Activated CD8-positive, alpha-beta T cell treated with anti-CD3 and anti-CD28 coated beads, Interleukin-2, amount 10 ng/mL, durations not matched to agents 7 days and 5 days (primary cell): ENCODE data around the gene CTF1. TPM values are rescaled to one million over a fixed set of nuclear protein-coding genes. Genes with fewer than 3 reads are reported as not detected.

Experiments used
- ATAC-seq: fragments of 150-1000 bp; cut with Tn5 transposase; one replicate; pipeline ENCODE4 v1.10.0; 2021; ENCODE audit warnings: moderate library complexity
- CTCF ChIA-PET: fragments of 350-600 bp; sonication (Branson Sonifier 250); formaldehyde crosslinking; loops from one replicate; lab custom pipeline; 2021; ENCODE audit warnings: antibody characterized with exemption; lab: Charles Lee
- POLR2A ChIA-PET: fragments of 350-600 bp; sonication (Branson Sonifier 250); formaldehyde crosslinking; loops from one replicate; lab custom pipeline; 2021; ENCODE audit warnings: antibody characterized with exemption; lab: Charles Lee
- DNase-seq: peaks from one replicate; pipeline ENCODE4 v3.0.0-alpha.2; 2020
- H3K27ac Mint-ChIP-seq: one replicate; pipeline ENCODE4 v1.8.0; 2021; ENCODE audit warnings: mild to moderate bottlenecking, mixed read lengths
- H3K27me3 Mint-ChIP-seq: one replicate; pipeline ENCODE4 v1.8.0; 2021; ENCODE audit warnings: low read depth, mixed read lengths
- H3K36me3 Mint-ChIP-seq: one replicate; pipeline ENCODE4 v1.8.0; 2021; ENCODE audit warnings: low read depth, mixed read lengths
- H3K4me1 Mint-ChIP-seq: one replicate; pipeline ENCODE4 v1.8.0; 2021; ENCODE audit warnings: low read depth, mixed read lengths
- H3K4me3 Mint-ChIP-seq: one replicate; pipeline ENCODE4 v1.8.0; 2021; ENCODE audit warnings: mild to moderate bottlenecking, mixed read lengths
- H3K9me3 Mint-ChIP-seq: one replicate; pipeline ENCODE4 v1.8.0; 2022; ENCODE audit warnings: mixed read lengths; ENCODE audit not compliant: insufficient read depth
- microRNA-seq: library from miRNA; unstranded; fragments of <30 nt; microRNA quantifications from one replicate; pipeline ENCODE4 v1.2.0, GENCODE V29; 2022
- total RNA-seq, 2 experiments: library from RNA; stranded (reverse); gene quantifications; one replicate each; pipeline ENCODE4 v1.2.3, GENCODE V29; 2021

Gene CTF1
- total RNA-seq, 2 experiments from 2014 or later: 0.23 to 0.34 TPM

GRCh38 chr16:30948667-30949649, 52.5 kb downstream of the CTF1 start, which contains the start of gene ORAI3:
TSS of gene ORAI3 (plus strand) at chr16:30949068. CDS start at chr16:30949290, 222 bp downstream.
- DNase-seq (peak; percentile 61), ATAC-seq (peak; percentile 66)
- H3K27me3 Mint-ChIP-seq: no peaks in the 10 kb centered on the region
- peak within 1 kb of the TSS; percentile 82 for H3K27ac Mint-ChIP-seq
- ChIA-PET CTCF (interaction anchor here (1.0 to 7.1 kb wide), 7 partner anchors 8 to 193 kb away, joined by 3 to 95 read pairs (median 8); partner anchors contain the start of genes KAT8 and SETD1A), POLR2A (interaction anchor here (0.9 to 1.4 kb wide), 4 partner anchors 8 to 125 kb away, joined by 3 to 5 read pairs (median 4); partner anchors contain the start of genes SETD1A, ZNF646 and ZNF668)
- H3K36me3 Mint-ChIP-seq: peaks cover 21% of the 10 kb centered on the region
- peak within 1 kb of the TSS; percentile 96 for H3K4me3 Mint-ChIP-seq
- no peaks in the 10 kb centered on the region for H3K9me3 Mint-ChIP-seq
- H3K4me1 Mint-ChIP-seq: peaks cover 31% of the 10 kb centered on the region

GRCh38 chr16:30949650-30950515, 53.5 kb downstream of the CTF1 start:
- Mint-ChIP-seq H3K9me3 (no peaks in the 10 kb centered on the region), H3K4me1 (peaks cover 28% of the 10 kb centered on the region), H3K4me3 (peak overlapping the region; percentile 96), H3K27ac (peak overlapping the region; percentile 82), H3K36me3 (peaks cover 13% of the 10 kb centered on the region), H3K27me3 (no peaks in the 10 kb centered on the region)
- ATAC-seq (peak; percentile 69), DNase-seq (peak; percentile 75)
- POLR2A ChIA-PET: interaction anchor here (0.6 to 1.4 kb wide), 7 partner anchors 7 to 231 kb away, joined by 3 to 5 read pairs (median 3); partner anchors contain the start of genes FUS, HSD3B7, SETD1A and ZNF646
- CTCF ChIA-PET: interaction anchor here (1.0 to 7.1 kb wide), 10 partner anchors 8 to 192 kb away, joined by 3 to 95 read pairs (median 4); partner anchors contain the start of genes BCKDK, KAT8 and SETD1A

GRCh38 chr16:30950516-30951065, 54.2 kb downstream of the CTF1 start:
- CTCF ChIA-PET: interaction anchor here (0.7 to 7.1 kb wide), 9 partner anchors 10 to 192 kb away, joined by 3 to 95 read pairs (median 5); partner anchors contain the start of genes BCKDK and KAT8
- H3K9me3 Mint-ChIP-seq: no peaks in the 10 kb centered on the region
- H3K27me3 Mint-ChIP-seq: no peaks in the 10 kb centered on the region
- no peak for ATAC-seq
- peaks cover 28% of the 10 kb centered on the region for H3K4me1 Mint-ChIP-seq
- peak overlapping the region; percentile 82 for H3K27ac Mint-ChIP-seq
- H3K36me3 Mint-ChIP-seq: peaks cover 13% of the 10 kb centered on the region
- POLR2A ChIA-PET: interaction anchor here (0.6 to 1.4 kb wide), 5 partner anchors 15 to 230 kb away, joined by 3 to 5 read pairs (median 3); partner anchors contain the start of genes FUS, HSD3B7, ZNF646 and ZNF668
- DNase-seq: no peak
- H3K4me3 Mint-ChIP-seq: peak overlapping the region; percentile 96

- DNase-seq: no peak
Measured at GRCh38 chr16:30951193-30951592, 54.8 kb downstream of the CTF1 start.

GRCh38 chr16:30951750-30952149, 55.3 kb downstream of the CTF1 start:
- Mint-ChIP-seq H3K9me3 (no peaks in the 10 kb centered on the region), H3K4me3 (no peak overlapping the region), H3K4me1 (peaks cover 34% of the 10 kb centered on the region), H3K27ac (no peak overlapping the region), H3K27me3 (no peaks in the 10 kb centered on the region), H3K36me3 (peaks cover 8% of the 10 kb centered on the region)
- DNase-seq: no peak
- no peak for ATAC-seq
- CTCF ChIA-PET: interaction anchor here (1.3 to 7.1 kb wide), 2 partner anchors 11 to 156 kb away, joined by 4 to 95 read pairs; partner anchors contain the start of gene BCKDK
- POLR2A ChIA-PET: no interaction called here

More at GRCh38 chr16:30951193-30951592, 54.8 kb downstream of the CTF1 start:
- POLR2A ChIA-PET: interaction anchor here (0.8 to 1.0 kb wide), 2 partner anchors 34 to 229 kb away, joined by 3 read pairs; partner anchors contain the start of genes FUS and HSD3B7
- Mint-ChIP-seq H3K36me3 (peaks cover 11% of the 10 kb centered on the region), H3K9me3 (no peaks in the 10 kb centered on the region), H3K4me1 (peaks cover 31% of the 10 kb centered on the region), H3K4me3 (peak overlapping the region; percentile 28), H3K27ac (peak overlapping the region; percentile 49), H3K27me3 (no peaks in the 10 kb centered on the region)
- ATAC-seq: no peak
- CTCF ChIA-PET: interaction anchor here (0.7 to 7.1 kb wide), 5 partner anchors 10 to 191 kb away, joined by 3 to 95 read pairs (median 4); partner anchors contain the start of gene BCKDK

- Mint-ChIP-seq H3K27ac (no peak overlapping the region), H3K4me3 (no peak overlapping the region), H3K27me3 (no peaks in the 10 kb centered on the region), H3K4me1 (peaks cover 37% of the 10 kb centered on the region), H3K36me3 (peaks cover 11% of the 10 kb centered on the region), H3K9me3 (no peaks in the 10 kb centered on the region)
- ATAC-seq (no peak), DNase-seq (no peak)
- ChIA-PET CTCF (interaction anchor here (0.8 to 7.1 kb wide), 10 partner anchors 12 to 189 kb away, joined by 3 to 95 read pairs (median 4); partner anchors contain the start of genes HSD3B7, KAT8, ZNF646 and ZNF668), POLR2A (interaction anchor here (0.8 to 1.7 kb wide), 3 partner anchors 121 to 227 kb away, joined by 3 to 5 read pairs (median 4); partner anchors contain the start of genes FUS, ZNF646 and ZNF668)
Measured at GRCh38 chr16:30953111-30953510, 56.7 kb downstream of the CTF1 start.

Small RNAs within 50 kb of the gene (microRNA-seq; reads per million reads assigned to microRNA genes)
- gene MIR4519: not detected
- not detected for gene MIR762

Other genes with a start within 250 kb of the CTF1 start
- gene PRR14, start 245.7 kb upstream of the CTF1 start, total RNA-seq: 10 to 100 TPM; 87.6 to 91.4 TPM
- 100 to 1,000 TPM in 1 of 2 experiments, 10 to 100 TPM in 1; 85.2 to 100 TPM for gene FBRS, start 238.2 kb upstream of the CTF1 start, total RNA-seq
- gene SRCAP, start 197.4 kb upstream of the CTF1 start, total RNA-seq: 10 to 100 TPM; 75.2 to 76.0 TPM
- 10 to 100 TPM; 42.1 to 43.7 TPM for gene PHKG2, start 148.2 kb upstream of the CTF1 start, total RNA-seq
- 1 to 10 TPM; 4.4 to 4.8 TPM for gene CFAP119, start 134.6 kb upstream of the CTF1 start, total RNA-seq
- gene RNF40, start 134.3 kb upstream of the CTF1 start, total RNA-seq: 100 to 1,000 TPM; 100 to 102 TPM
- 1 to 10 TPM; 1.7 to 1.9 TPM for gene ZNF629, start 109.4 kb upstream of the CTF1 start, total RNA-seq
- 10 to 100 TPM; 30.3 to 34.5 TPM for gene BCL7C, start 2.5 kb upstream of the CTF1 start, total RNA-seq
- gene FBXL19, start 27.0 kb downstream of the CTF1 start, total RNA-seq: 10 to 100 TPM; 22.7 to 23.1 TPM
- gene ORAI3, start 52.5 kb downstream of the CTF1 start, total RNA-seq: 10 to 100 TPM; 21.4 to 23.1 TPM
- gene SETD1A, start 61.1 kb downstream of the CTF1 start, total RNA-seq: 10 to 100 TPM; 25.6 to 28.4 TPM
- gene HSD3B7, start 88.6 kb downstream of the CTF1 start, total RNA-seq: 1 to 10 TPM; 6.3 to 7.8 TPM
- 1 to 10 TPM; 1.7 to 2.2 TPM for gene STX1B, start 114.0 kb downstream of the CTF1 start, total RNA-seq
- gene STX4, start 136.9 kb downstream of the CTF1 start, total RNA-seq: 10 to 100 TPM; 46.4 to 53.5 TPM
- 10 to 100 TPM; 20.8 to 22.2 TPM for gene ZNF668, start 177.6 kb downstream of the CTF1 start, total RNA-seq
- 10 to 100 TPM; 26.0 to 30.3 TPM for gene ZNF646, start 177.8 kb downstream of the CTF1 start, total RNA-seq
- 1 to 10 TPM; 5.3 to 6.8 TPM for gene PRSS53, start 192.3 kb downstream of the CTF1 start, total RNA-seq
- gene VKORC1, start 198.2 kb downstream of the CTF1 start, total RNA-seq: 10 to 100 TPM; 71.6 to 78.8 TPM
- gene BCKDK, start 211.8 kb downstream of the CTF1 start, total RNA-seq: 10 to 100 TPM; 38.9 TPM
- 10 to 100 TPM; 58.6 to 63.8 TPM for gene KAT8, start 221.1 kb downstream of the CTF1 start, total RNA-seq
- gene PRSS8, start 239.1 kb downstream of the CTF1 start, total RNA-seq: not detected